ENCODE results near the gene EP300. TPM values are rescaled to one million over a fixed set of nuclear protein-coding genes. Genes with fewer than 3 reads are reported as not detected.
"Not testable (repeated sequence)": the region's sequence is repeated elsewhere in the genome, so short reads cannot be mapped to it uniquely, and the experiment has no call there.

Gene EP300
- polyA plus RNA-seq, 4 donors = 6.9 to 54.7 (median 12.3) TPM

- H3K4me3 ChIP-seq (ENCODE audit: low read depth in 1 of 3, low read length in 3 of 3); H3K9me3 ChIP-seq (ENCODE audit: control insufficient read depth in 2 of 2, insufficient read depth in 1 of 2, low read depth in 1 of 2, low read length in 1 of 2); FAIRE-seq; H3K27ac ChIP-seq (ENCODE audit: low read depth in 1 of 3, low read length in 2 of 3); DNase-seq; H3K4me1 ChIP-seq (ENCODE audit: control insufficient read depth in 3 of 3, insufficient read depth in 2 of 3, low read depth in 1 of 3, low read length in 2 of 3); H3K27me3 ChIP-seq (ENCODE audit: control insufficient read depth in 3 of 3, insufficient read depth in 3 of 3, low read length in 3 of 3): not testable (repeated sequence)
- WGBS, 3 donors = 89 to 92% (median 91%) methylated on average over 6 of the region's 6 CpGs
- peaks cover 36 to 70% (median 37%) of the 10 kb centered on the region in 3 donors for H3K36me3 ChIP-seq (ENCODE audit: control insufficient read depth in 3 of 3, insufficient read depth in 2 of 3, low read depth in 1 of 3, low read length in 3 of 3)
Observed at GRCh38 chr22:41145921-41146320, 53.5 kb downstream of the EP300 start.

GRCh38 chr22:41146573-41146972 lies 54.2 kb downstream of the EP300 start:
- H3K27ac ChIP-seq (ENCODE audit: low read depth in 1 of 3, low read length in 2 of 3) = no peak overlapping the region
- H3K9me3 ChIP-seq (ENCODE audit: control insufficient read depth in 2 of 2, insufficient read depth in 1 of 2, low read depth in 1 of 2, low read length in 1 of 2) = no peaks in the 10 kb centered on the region
- no peaks in the 10 kb centered on the region for H3K27me3 ChIP-seq (ENCODE audit: control insufficient read depth in 3 of 3, insufficient read depth in 3 of 3, low read length in 3 of 3)
- 73 to 80% (median 76%) methylated on average over 4 of the region's 4 CpGs for WGBS, 3 donors
- DNase-seq = no peak
- no peaks in the 10 kb centered on the region for H3K4me1 ChIP-seq (ENCODE audit: control insufficient read depth in 3 of 3, insufficient read depth in 2 of 3, low read depth in 1 of 3, low read length in 2 of 3)
- H3K36me3 ChIP-seq (ENCODE audit: control insufficient read depth in 3 of 3, insufficient read depth in 2 of 3, low read depth in 1 of 3, low read length in 3 of 3) = peaks cover 33 to 69% (median 37%) of the 10 kb centered on the region in 3 donors
- H3K4me3 ChIP-seq (ENCODE audit: low read depth in 1 of 3, low read length in 3 of 3) = no peak overlapping the region
- no peak for FAIRE-seq

DNA sequence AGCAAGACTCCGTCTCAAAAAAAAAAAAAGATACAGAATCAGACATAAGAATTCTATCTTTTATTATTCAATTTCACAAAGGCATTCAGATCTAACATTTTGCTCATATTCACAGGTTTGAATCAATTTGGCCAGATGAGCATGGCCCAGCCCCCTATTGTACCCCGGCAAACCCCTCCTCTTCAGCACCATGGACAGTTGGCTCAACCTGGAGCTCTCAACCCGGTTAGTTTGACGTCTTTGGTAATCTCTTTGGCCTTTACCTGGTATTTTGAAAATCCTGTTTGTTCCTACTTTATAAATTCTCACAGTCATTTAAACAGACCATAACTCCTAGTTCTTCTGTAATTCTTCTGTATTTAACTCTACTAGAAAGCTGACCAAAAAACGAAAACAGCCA lies 55.3 kb downstream of the EP300 start:
- no peaks in the 10 kb centered on the region for H3K9me3 ChIP-seq (ENCODE audit: control insufficient read depth in 2 of 2, insufficient read depth in 1 of 2, low read depth in 1 of 2, low read length in 1 of 2)
- H3K4me3 ChIP-seq (ENCODE audit: low read depth in 1 of 3, low read length in 3 of 3) = no peak overlapping the region
- no peak overlapping the region for H3K27ac ChIP-seq (ENCODE audit: low read depth in 1 of 3, low read length in 2 of 3)
- no peaks in the 10 kb centered on the region for H3K4me1 ChIP-seq (ENCODE audit: control insufficient read depth in 3 of 3, insufficient read depth in 2 of 3, low read depth in 1 of 3, low read length in 2 of 3)
- no peaks in the 10 kb centered on the region for H3K27me3 ChIP-seq (ENCODE audit: control insufficient read depth in 3 of 3, insufficient read depth in 3 of 3, low read length in 3 of 3)
- DNase-seq (no peak), FAIRE-seq (no peak)
- peaks cover 31 to 66% (median 37%) of the 10 kb centered on the region in 3 donors for H3K36me3 ChIP-seq (ENCODE audit: control insufficient read depth in 3 of 3, insufficient read depth in 2 of 3, low read depth in 1 of 3, low read length in 3 of 3)
- 88 to 93% (median 90%) methylated on average over 5 of the region's 5 CpGs for WGBS, 3 donors

- no peaks in the 10 kb centered on the region for H3K27me3 ChIP-seq (ENCODE audit: control insufficient read depth in 3 of 3, insufficient read depth in 3 of 3, low read length in 3 of 3)
- FAIRE-seq = no peak
- peaks cover 41 to 61% (median 51%) of the 10 kb centered on the region in 3 donors for H3K36me3 ChIP-seq (ENCODE audit: control insufficient read depth in 3 of 3, insufficient read depth in 2 of 3, low read depth in 1 of 3, low read length in 3 of 3)
- H3K4me1 ChIP-seq (ENCODE audit: control insufficient read depth in 3 of 3, insufficient read depth in 2 of 3, low read depth in 1 of 3, low read length in 2 of 3) = no peaks in the 10 kb centered on the region
- H3K4me3 ChIP-seq (ENCODE audit: low read depth in 1 of 3, low read length in 3 of 3) = no peak overlapping the region
- DNase-seq = no peak
- WGBS, 3 donors = 97% methylated on average over 7 of the region's 7 CpGs
- H3K9me3 ChIP-seq (ENCODE audit: control insufficient read depth in 2 of 2, insufficient read depth in 1 of 2, low read depth in 1 of 2, low read length in 1 of 2) = no peaks in the 10 kb centered on the region
- no peak overlapping the region for H3K27ac ChIP-seq (ENCODE audit: low read depth in 1 of 3, low read length in 2 of 3)
Observed at GRCh38 chr22:41152902-41153301, 60.5 kb downstream of the EP300 start.

DNA sequence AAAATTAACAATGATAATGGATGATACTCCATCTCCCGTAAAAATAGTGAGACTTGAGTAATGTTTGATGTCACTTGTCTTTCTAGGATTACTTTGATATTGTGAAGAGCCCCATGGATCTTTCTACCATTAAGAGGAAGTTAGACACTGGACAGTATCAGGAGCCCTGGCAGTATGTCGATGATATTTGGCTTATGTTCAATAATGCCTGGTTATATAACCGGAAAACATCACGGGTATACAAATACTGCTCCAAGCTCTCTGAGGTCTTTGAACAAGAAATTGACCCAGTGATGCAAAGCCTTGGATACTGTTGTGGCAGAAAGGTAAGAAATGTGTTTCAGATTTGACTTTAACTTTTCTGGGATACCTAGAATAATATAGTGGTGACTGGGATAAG lies 64.7 kb downstream of the EP300 start:
- Histone ChIP-seq H3K27ac (ENCODE audit: low read depth in 1 of 3, low read length in 2 of 3) (no peak overlapping the region), H3K4me3 (ENCODE audit: low read depth in 1 of 3, low read length in 3 of 3) (no peak overlapping the region), H3K36me3 (ENCODE audit: control insufficient read depth in 3 of 3, insufficient read depth in 2 of 3, low read depth in 1 of 3, low read length in 3 of 3) (peaks cover 35 to 57% (median 50%) of the 10 kb centered on the region in 3 donors), H3K4me1 (ENCODE audit: control insufficient read depth in 3 of 3, insufficient read depth in 2 of 3, low read depth in 1 of 3, low read length in 2 of 3) (no peaks in the 10 kb centered on the region), H3K9me3 (ENCODE audit: control insufficient read depth in 2 of 2, insufficient read depth in 1 of 2, low read depth in 1 of 2, low read length in 1 of 2) (no peaks in the 10 kb centered on the region), H3K27me3 (ENCODE audit: control insufficient read depth in 3 of 3, insufficient read depth in 3 of 3, low read length in 3 of 3) (no peaks in the 10 kb centered on the region)
- DNase-seq = no peak
- 72 to 78% (median 76%) methylated on average over 4 of the region's 4 CpGs for WGBS, 3 donors
- no peak for FAIRE-seq

GRCh38 chr22:41169157-41169556 lies 76.8 kb downstream of the EP300 start:
- FAIRE-seq (no peak), DNase-seq (no peak)
- Histone ChIP-seq H3K4me3 (ENCODE audit: low read depth in 1 of 3, low read length in 3 of 3) (no peak overlapping the region), H3K36me3 (ENCODE audit: control insufficient read depth in 3 of 3, insufficient read depth in 2 of 3, low read depth in 1 of 3, low read length in 3 of 3) (peaks cover 15 to 56% (median 44%) of the 10 kb centered on the region in 3 donors), H3K4me1 (ENCODE audit: control insufficient read depth in 3 of 3, insufficient read depth in 2 of 3, low read depth in 1 of 3, low read length in 2 of 3) (no peaks in the 10 kb centered on the region), H3K9me3 (ENCODE audit: control insufficient read depth in 2 of 2, insufficient read depth in 1 of 2, low read depth in 1 of 2, low read length in 1 of 2) (no peaks in the 10 kb centered on the region), H3K27ac (ENCODE audit: low read depth in 1 of 3, low read length in 2 of 3) (no peak overlapping the region), H3K27me3 (ENCODE audit: control insufficient read depth in 3 of 3, insufficient read depth in 3 of 3, low read length in 3 of 3) (no peaks in the 10 kb centered on the region)
- 91 to 93% (median 92%) methylated on average over 8 of the region's 8 CpGs for WGBS, 3 donors

DNA sequence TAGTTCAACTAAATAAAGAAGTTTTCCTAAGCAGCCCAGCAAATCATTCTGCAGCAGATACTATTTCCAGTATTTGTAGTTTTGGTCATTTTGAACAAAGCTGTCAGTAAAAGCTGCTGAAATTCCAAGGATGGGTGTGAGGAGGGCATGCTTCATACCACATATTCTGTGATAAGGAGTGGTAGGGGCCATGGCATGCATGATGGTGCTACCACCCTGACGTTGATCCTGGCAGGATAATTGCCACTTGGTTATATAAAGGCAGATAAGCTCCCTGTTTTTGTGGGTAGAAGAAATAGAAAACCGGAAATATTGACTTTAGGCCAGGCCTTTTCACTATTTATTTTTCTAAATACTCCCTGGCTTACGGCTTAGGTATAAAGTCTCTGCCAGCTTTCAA lies 79.6 kb downstream of the EP300 start:
- Histone ChIP-seq H3K9me3 (ENCODE audit: control insufficient read depth in 2 of 2, insufficient read depth in 1 of 2, low read depth in 1 of 2, low read length in 1 of 2) (no peaks in the 10 kb centered on the region), H3K36me3 (ENCODE audit: control insufficient read depth in 3 of 3, insufficient read depth in 2 of 3, low read depth in 1 of 3, low read length in 3 of 3) (peaks cover 21 to 53% (median 42%) of the 10 kb centered on the region in 3 donors), H3K4me3 (ENCODE audit: low read depth in 1 of 3, low read length in 3 of 3) (no peak overlapping the region), H3K4me1 (ENCODE audit: control insufficient read depth in 3 of 3, insufficient read depth in 2 of 3, low read depth in 1 of 3, low read length in 2 of 3) (no peaks in the 10 kb centered on the region), H3K27ac (ENCODE audit: low read depth in 1 of 3, low read length in 2 of 3) (no peak overlapping the region), H3K27me3 (ENCODE audit: control insufficient read depth in 3 of 3, insufficient read depth in 3 of 3, low read length in 3 of 3) (no peaks in the 10 kb centered on the region)
- FAIRE-seq = no peak
- no peak for DNase-seq
- WGBS, 3 donors = 74 to 79% (median 76%) methylated on average over 3 of the region's 3 CpGs

GRCh38 chr22:41175546-41175945 lies 83.2 kb downstream of the EP300 start:
- WGBS, 3 donors = 69 to 95% (median 80%) methylated on average over 2 of the region's 2 CpGs
- Histone ChIP-seq H3K4me1 (ENCODE audit: control insufficient read depth in 3 of 3, insufficient read depth in 2 of 3, low read depth in 1 of 3, low read length in 2 of 3) (no peaks in the 10 kb centered on the region), H3K4me3 (ENCODE audit: low read depth in 1 of 3, low read length in 3 of 3) (no peak overlapping the region), H3K27me3 (ENCODE audit: control insufficient read depth in 3 of 3, insufficient read depth in 3 of 3, low read length in 3 of 3) (no peaks in the 10 kb centered on the region), H3K9me3 (ENCODE audit: control insufficient read depth in 2 of 2, insufficient read depth in 1 of 2, low read depth in 1 of 2, low read length in 1 of 2) (no peaks in the 10 kb centered on the region), H3K27ac (ENCODE audit: low read depth in 1 of 3, low read length in 2 of 3) (no peak overlapping the region), H3K36me3 (ENCODE audit: control insufficient read depth in 3 of 3, insufficient read depth in 2 of 3, low read depth in 1 of 3, low read length in 3 of 3) (peaks cover 18 to 56% (median 44%) of the 10 kb centered on the region in 3 donors)
- no peak for DNase-seq
- FAIRE-seq = no peak

- no peak overlapping the region for H3K27ac ChIP-seq (ENCODE audit: low read depth in 1 of 3, low read length in 2 of 3)
- DNase-seq = no peak
- 90 to 96% (median 92%) methylated on average over 12 to 15 of the region's 15 CpGs for WGBS, 3 donors
- no peak overlapping the region for H3K4me3 ChIP-seq (ENCODE audit: low read depth in 1 of 3, low read length in 3 of 3)
- FAIRE-seq = no peak
- H3K4me1 ChIP-seq (ENCODE audit: control insufficient read depth in 3 of 3, insufficient read depth in 2 of 3, low read depth in 1 of 3, low read length in 2 of 3) = peaks cover 0 to 2% (median 0%) of the 10 kb centered on the region in 3 donors
- H3K36me3 ChIP-seq (ENCODE audit: control insufficient read depth in 3 of 3, insufficient read depth in 2 of 3, low read depth in 1 of 3, low read length in 3 of 3) = peaks cover 12 to 42% (median 37%) of the 10 kb centered on the region in 3 donors
- H3K9me3 ChIP-seq (ENCODE audit: control insufficient read depth in 2 of 2, insufficient read depth in 1 of 2, low read depth in 1 of 2, low read length in 1 of 2) = no peaks in the 10 kb centered on the region
- H3K27me3 ChIP-seq (ENCODE audit: control insufficient read depth in 3 of 3, insufficient read depth in 3 of 3, low read length in 3 of 3) = no peaks in the 10 kb centered on the region
Observed at GRCh38 chr22:41177040-41177621, 84.7 kb downstream of the EP300 start.

Measured in small intestine (tissue), 7 donors.